ENCODE data around the gene ARHGEF11. TPM values are rescaled to one million over a fixed set of nuclear protein-coding genes. Genes with fewer than 3 reads are reported as not detected.
A peak's percentile ranks its signal among the peaks of the same experiment; 100 is the strongest.

ARHGEF11 gene
- total RNA-seq, 1 experiment from 2014 or later = 45.5 TPM

DNA sequence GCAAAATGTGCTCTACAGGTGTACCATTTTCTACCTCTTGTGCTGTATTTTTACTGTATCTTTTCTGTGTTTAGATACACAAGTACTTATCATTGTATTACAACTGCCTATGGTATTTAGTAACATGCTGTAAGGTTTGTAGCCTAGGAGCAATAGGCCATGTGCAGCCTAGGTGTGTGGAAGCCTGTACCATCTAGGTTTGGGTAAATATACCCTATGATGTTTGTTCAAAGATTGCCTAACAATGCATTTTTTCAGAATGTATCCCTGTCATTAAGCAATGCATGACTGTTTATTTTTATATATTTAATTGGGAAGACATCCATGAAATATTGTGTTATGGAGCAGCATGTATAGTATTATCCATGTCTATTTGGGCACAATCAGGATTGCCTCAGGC is 43.1 kb upstream of the ARHGEF11 start:
- no peaks in the 10 kb centered on the region for H3K36me3 Mint-ChIP-seq (ENCODE audit: insufficient read depth, unreplicated experiment)
- no TSS peak for BruUV-seq (replicated peaks)
- H3K36me3 ChIP-seq (ENCODE audit: control insufficient read depth, insufficient read depth, low read length) = no peaks in the 10 kb centered on the region
- no peak overlapping the region for H3K27ac Mint-ChIP-seq (ENCODE audit: unreplicated experiment)
- intact Hi-C loops (cut with micrococcal nuclease; ENCODE audit: unreplicated experiment) = no loop called here
- no peaks in the 10 kb centered on the region for H3K4me1 Mint-ChIP-seq (ENCODE audit: low read depth, unreplicated experiment)
- ChIA-PET POLR2A (no interaction called here), CTCF (interaction anchor here (1.4 kb wide), 1 partner anchor 67 kb away, joined by 5 read pairs; no protein-coding TSS in a partner anchor)
- no peaks in the 10 kb centered on the region for H3K4me1 ChIP-seq
- H3K27me3 Mint-ChIP-seq (ENCODE audit: insufficient read depth, unreplicated experiment) = no peaks in the 10 kb centered on the region
- no peaks in the 10 kb centered on the region for H3K27me3 ChIP-seq (replicated peaks; ENCODE audit: control insufficient read depth, insufficient read depth, low read length)
- no peaks in the 10 kb centered on the region for H3K9me3 Mint-ChIP-seq (ENCODE audit: unreplicated experiment)
- H3K4me3 ChIP-seq (ENCODE audit: low read depth, low read length) = no peak overlapping the region
- H3K4me3 Mint-ChIP-seq (ENCODE audit: unreplicated experiment) = no peak overlapping the region
- no peak for DNase-seq
- TF ChIP-seq, protein P1, sequence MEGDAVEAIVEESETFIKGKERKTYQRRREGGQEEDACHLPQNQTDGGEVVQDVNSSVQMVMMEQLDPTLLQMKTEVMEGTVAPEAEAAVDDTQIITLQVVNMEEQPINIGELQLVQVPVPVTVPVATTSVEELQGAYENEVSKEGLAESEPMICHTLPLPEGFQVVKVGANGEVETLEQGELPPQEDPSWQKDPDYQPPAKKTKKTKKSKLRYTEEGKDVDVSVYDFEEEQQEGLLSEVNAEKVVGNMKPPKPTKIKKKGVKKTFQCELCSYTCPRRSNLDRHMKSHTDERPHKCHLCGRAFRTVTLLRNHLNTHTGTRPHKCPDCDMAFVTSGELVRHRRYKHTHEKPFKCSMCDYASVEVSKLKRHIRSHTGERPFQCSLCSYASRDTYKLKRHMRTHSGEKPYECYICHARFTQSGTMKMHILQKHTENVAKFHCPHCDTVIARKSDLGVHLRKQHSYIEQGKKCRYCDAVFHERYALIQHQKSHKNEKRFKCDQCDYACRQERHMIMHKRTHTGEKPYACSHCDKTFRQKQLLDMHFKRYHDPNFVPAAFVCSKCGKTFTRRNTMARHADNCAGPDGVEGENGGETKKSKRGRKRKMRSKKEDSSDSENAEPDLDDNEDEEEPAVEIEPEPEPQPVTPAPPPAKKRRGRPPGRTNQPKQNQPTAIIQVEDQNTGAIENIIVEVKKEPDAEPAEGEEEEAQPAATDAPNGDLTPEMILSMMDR (IDR thresholded peaks at IDR 0.05; ENCODE audit: insufficient read depth in 1 of 2, low read depth in 1 of 2, low read length in 1 of 2, severe bottlenecking in 1 of 2, unreplicated experiment in 1 of 2) = no peak
- no peaks in the 10 kb centered on the region for H3K9me3 ChIP-seq

DNA sequence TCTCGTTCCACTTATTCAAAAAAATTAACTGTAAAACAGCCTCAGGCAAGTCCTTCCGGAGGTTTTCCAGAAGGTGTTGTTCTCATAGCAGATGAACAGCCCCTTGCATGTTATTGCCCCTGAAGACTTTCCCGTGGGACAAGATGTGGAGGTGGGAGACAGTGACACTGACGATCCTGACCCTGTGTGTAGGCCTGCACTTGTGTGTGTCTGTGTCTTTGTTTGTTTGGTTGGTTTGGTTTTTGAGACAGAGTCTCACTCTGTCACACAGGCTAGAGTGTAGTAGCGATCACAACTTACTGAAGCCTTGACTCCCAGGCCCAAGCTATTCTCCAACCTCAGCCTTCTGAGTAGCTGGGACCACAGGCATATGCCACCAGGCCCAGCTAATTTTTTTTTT is 41.5 kb upstream of the ARHGEF11 start:
- CTCF ChIA-PET = interaction anchor here (0.6 to 2.8 kb wide), 2 partner anchors 69 to 154 kb away, joined by 4 to 24 read pairs; no protein-coding TSS in a partner anchor
- TF ChIP-seq, protein P1 (IDR thresholded peaks at IDR 0.05; ENCODE audit: insufficient read depth in 1 of 2, low read depth in 1 of 2, low read length in 1 of 2, severe bottlenecking in 1 of 2, unreplicated experiment in 1 of 2) = no peak
- H3K36me3 Mint-ChIP-seq (ENCODE audit: insufficient read depth, unreplicated experiment) = no peaks in the 10 kb centered on the region
- H3K36me3 ChIP-seq (ENCODE audit: control insufficient read depth, insufficient read depth, low read length) = no peaks in the 10 kb centered on the region
- H3K4me3 Mint-ChIP-seq (ENCODE audit: unreplicated experiment) = no peak overlapping the region
- H3K9me3 Mint-ChIP-seq (ENCODE audit: unreplicated experiment) = no peaks in the 10 kb centered on the region
- no TSS peak for BruUV-seq (replicated peaks)
- H3K4me1 ChIP-seq = no peaks in the 10 kb centered on the region
- no peak overlapping the region for H3K4me3 ChIP-seq (ENCODE audit: low read depth, low read length)
- H3K27me3 Mint-ChIP-seq (ENCODE audit: insufficient read depth, unreplicated experiment) = no peaks in the 10 kb centered on the region
- H3K9me3 ChIP-seq = no peaks in the 10 kb centered on the region
- intact Hi-C loops (cut with micrococcal nuclease; ENCODE audit: unreplicated experiment) = no loop called here
- no peak overlapping the region for H3K27ac Mint-ChIP-seq (ENCODE audit: unreplicated experiment)
- no peaks in the 10 kb centered on the region for H3K27me3 ChIP-seq (replicated peaks; ENCODE audit: control insufficient read depth, insufficient read depth, low read length)
- no peak for DNase-seq
- POLR2A ChIA-PET = no interaction called here
- no peaks in the 10 kb centered on the region for H3K4me1 Mint-ChIP-seq (ENCODE audit: low read depth, unreplicated experiment)

DNA sequence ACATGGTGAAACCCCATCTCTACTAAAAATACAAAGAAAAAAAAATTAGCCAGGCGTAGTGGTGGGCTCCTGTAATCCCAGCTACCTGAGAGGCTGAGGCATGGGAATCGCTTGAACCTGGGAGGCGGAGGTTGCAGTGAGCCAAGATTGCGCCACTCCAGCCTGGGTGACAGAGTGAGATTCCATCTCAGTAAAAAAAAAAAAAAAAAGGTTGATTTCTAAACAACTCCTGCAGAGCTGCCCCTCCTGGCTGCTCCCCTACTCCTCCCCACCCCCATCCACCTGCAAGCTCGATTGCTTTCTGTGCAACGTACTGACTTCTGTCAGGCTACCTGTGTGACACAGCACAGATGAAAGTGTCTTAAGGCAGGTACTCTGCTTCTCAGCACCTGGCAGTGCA is 40.8 kb upstream of the ARHGEF11 start:
- H3K36me3 Mint-ChIP-seq (ENCODE audit: insufficient read depth, unreplicated experiment) = no peaks in the 10 kb centered on the region
- no peak overlapping the region for H3K27ac Mint-ChIP-seq (ENCODE audit: unreplicated experiment)
- BruUV-seq (replicated peaks) = no TSS peak
- H3K4me3 Mint-ChIP-seq (ENCODE audit: unreplicated experiment) = no peak overlapping the region
- ChIA-PET CTCF (interaction anchor here (0.7 to 2.8 kb wide), 2 partner anchors 70 to 194 kb away, joined by 4 to 24 read pairs; no protein-coding TSS in a partner anchor), POLR2A (no interaction called here)
- H3K27me3 ChIP-seq (replicated peaks; ENCODE audit: control insufficient read depth, insufficient read depth, low read length) = no peaks in the 10 kb centered on the region
- H3K9me3 ChIP-seq = no peaks in the 10 kb centered on the region
- H3K4me1 Mint-ChIP-seq (ENCODE audit: low read depth, unreplicated experiment) = no peaks in the 10 kb centered on the region
- no peaks in the 10 kb centered on the region for H3K27me3 Mint-ChIP-seq (ENCODE audit: insufficient read depth, unreplicated experiment)
- H3K9me3 Mint-ChIP-seq (ENCODE audit: unreplicated experiment) = no peaks in the 10 kb centered on the region
- H3K4me1 ChIP-seq = no peaks in the 10 kb centered on the region
- TF ChIP-seq, protein P1 (IDR thresholded peaks at IDR 0.05; ENCODE audit: insufficient read depth in 1 of 2, low read depth in 1 of 2, low read length in 1 of 2, severe bottlenecking in 1 of 2, unreplicated experiment in 1 of 2) = no peak
- no peaks in the 10 kb centered on the region for H3K36me3 ChIP-seq (ENCODE audit: control insufficient read depth, insufficient read depth, low read length)
- peak in 1 of 2 experiments; percentile 19 for DNase-seq
- intact Hi-C loops (cut with micrococcal nuclease; ENCODE audit: unreplicated experiment) = no loop called here
- no peak overlapping the region for H3K4me3 ChIP-seq (ENCODE audit: low read depth, low read length)

Measured in Caco-2 (cell line).